ENCODE measurements around the gene DPH3. TPM values are rescaled to one million over a fixed set of nuclear protein-coding genes. Genes with fewer than 3 reads are reported as not detected.

Gene DPH3
- total and polyA plus RNA-seq, 4 donors, result 11.7 to 22.0 (median 16.3) TPM

GRCh38 chr3:16288664-16289063 lies 23.9 kb upstream of the DPH3 start:
- Histone ChIP-seq H3K4me3 (no peak overlapping the region), H3K9ac (ENCODE audit: insufficient read depth in 1 of 2, low read length in 2 of 2) (no peak overlapping the region), H3K4me1 (ENCODE audit: control insufficient read depth in 5 of 5, insufficient read depth in 5 of 5, low read length in 5 of 5) (peaks cover 0 to 37% (median 1%) of the 10 kb centered on the region in 5 donors), H3K36me3 (ENCODE audit: control insufficient read depth in 4 of 4, insufficient read depth in 4 of 4, low read length in 4 of 4) (peaks cover 0 to 10% (median under 1%) of the 10 kb centered on the region in 4 donors), H3K27ac (ENCODE audit: low read depth in 1 of 2, low read length in 1 of 2) (no peak overlapping the region), H3K9me3 (ENCODE audit: control insufficient read depth in 4 of 4, insufficient read depth in 3 of 4, low read length in 3 of 4) (no peaks in the 10 kb centered on the region), H3K27me3 (ENCODE audit: control insufficient read depth in 3 of 3, insufficient read depth in 3 of 3, low read length in 2 of 3) (no peaks in the 10 kb centered on the region)
- no peak for TF ChIP-seq CTCF (IDR thresholded peaks at IDR 0.05; ENCODE audit: control extremely low read depth, extremely low read depth)
- 86 to 95% methylated on average over 1 of the region's 1 CpG for WGBS, 2 donors
- DNase-seq (no peak), ATAC-seq (ENCODE audit: insufficient read depth, low FRiP score) (no peak)

- H3K27ac ChIP-seq (ENCODE audit: low read depth in 1 of 2, low read length in 1 of 2), result peak overlapping the region in 1 of 2 donors; percentile 71
- no peaks in the 10 kb centered on the region for H3K27me3 ChIP-seq (ENCODE audit: control insufficient read depth in 3 of 3, insufficient read depth in 3 of 3, low read length in 2 of 3)
- H3K36me3 ChIP-seq (ENCODE audit: control insufficient read depth in 4 of 4, insufficient read depth in 4 of 4, low read length in 4 of 4), result peaks cover 0 to 8% (median 6%) of the 10 kb centered on the region in 4 donors
- no peaks in the 10 kb centered on the region for H3K9me3 ChIP-seq (ENCODE audit: control insufficient read depth in 4 of 4, insufficient read depth in 3 of 4, low read length in 3 of 4)
- WGBS, 2 donors, result 47 to 60% methylated on average over 6 of the region's 6 CpGs
- H3K4me1 ChIP-seq (ENCODE audit: control insufficient read depth in 5 of 5, insufficient read depth in 5 of 5, low read length in 5 of 5), result peaks cover 0 to 37% (median 1%) of the 10 kb centered on the region in 5 donors
- TF ChIP-seq CTCF (IDR thresholded peaks at IDR 0.05; ENCODE audit: control extremely low read depth, extremely low read depth), result no peak
- DNase-seq, result no peak
- H3K4me3 ChIP-seq, result no peak overlapping the region
- no peak for ATAC-seq (ENCODE audit: insufficient read depth, low FRiP score)
- no peak overlapping the region for H3K9ac ChIP-seq (ENCODE audit: insufficient read depth in 1 of 2, low read length in 2 of 2)
Measured at GRCh38 chr3:16286751-16287543, 22.2 kb upstream of the DPH3 start.

GRCh38 chr3:16286161-16286560 lies 21.4 kb upstream of the DPH3 start:
- Histone ChIP-seq H3K4me1 (ENCODE audit: control insufficient read depth in 5 of 5, insufficient read depth in 5 of 5, low read length in 5 of 5) (peaks cover 0 to 32% (median 1%) of the 10 kb centered on the region in 5 donors), H3K27me3 (ENCODE audit: control insufficient read depth in 3 of 3, insufficient read depth in 3 of 3, low read length in 2 of 3) (no peaks in the 10 kb centered on the region), H3K36me3 (ENCODE audit: control insufficient read depth in 4 of 4, insufficient read depth in 4 of 4, low read length in 4 of 4) (peaks cover 0 to 8% (median 6%) of the 10 kb centered on the region in 4 donors), H3K9ac (ENCODE audit: insufficient read depth in 1 of 2, low read length in 2 of 2) (no peak overlapping the region), H3K4me3 (no peak overlapping the region), H3K9me3 (ENCODE audit: control insufficient read depth in 4 of 4, insufficient read depth in 3 of 4, low read length in 3 of 4) (no peaks in the 10 kb centered on the region), H3K27ac (ENCODE audit: low read depth in 1 of 2, low read length in 1 of 2) (peak overlapping the region in 1 of 2 donors; percentile 71)
- TF ChIP-seq CTCF (IDR thresholded peaks at IDR 0.05; ENCODE audit: control extremely low read depth, extremely low read depth), result no peak
- DNase-seq (no peak), ATAC-seq (ENCODE audit: insufficient read depth, low FRiP score) (no peak)
- 66 to 90% methylated on average over 3 of the region's 3 CpGs for WGBS, 2 donors
